Endothelial cell of umbilical vein (primary cell): ENCODE data around the gene PTPN13. TPM values are rescaled to one million over a fixed set of nuclear protein-coding genes. Genes with fewer than 3 reads are reported as not detected.

Experiments used
- BruUV-seq: library from RNA; stranded (reverse); fragments of 400-500 nt; replicated peaks from 2 replicates; lab custom pipeline; 2021; lab: Mats Ljungman, UMichigan
- CTCF ChIA-PET: fragments of 300-600, 350-600 bp; sonication (Branson Sonifier 250); formaldehyde crosslinking; loops from one replicate; lab custom pipeline; 2021; ENCODE audit warnings: antibody characterized with exemption, inconsistent platforms; lab: Charles Lee
- POLR2A ChIA-PET: fragments of 300-600, 350-600 bp; sonication (Branson Sonifier 250); formaldehyde crosslinking; loops from one replicate; lab custom pipeline; 2021; ENCODE audit warnings: antibody characterized with exemption, inconsistent platforms; lab: Charles Lee
- DNase-seq: peaks from one replicate; pipeline ENCODE4 v3.0.0-alpha.2; 2011; ENCODE audit warnings: low read depth, low spot score
- FAIRE-seq: peaks from 2 replicates; lab custom pipeline; 2011; peaks lifted over from hg19 to GRCh38; lab: Jason Lieb, UNC
- H2AFZ ChIP-seq: 2 replicates; pipeline ENCODE4 v1.6.0; 2012; ENCODE audit warnings: low read depth, low read length, control low read depth, inconsistent platforms
- H3K27ac ChIP-seq: 2 replicates; pipeline ENCODE4 v1.5.1; 2011; ENCODE audit warnings: low read depth, mild to moderate bottlenecking, control low read depth, low read length, moderate library complexity; ENCODE audit not compliant: insufficient read depth
- H3K27me3 ChIP-seq, 2 experiments: 2 replicates each; pipeline versions ENCODE4 v1.6.0 to v1.6.1; 2011; ENCODE audit warnings: low read length in 2 of 2, mixed read lengths in 1 of 2; ENCODE audit not compliant: control insufficient read depth in 2 of 2, insufficient read depth in 2 of 2
- H3K36me3 ChIP-seq, 2 experiments: 2 replicates in 1 of 2; 3 replicates in 1 of 2; pipeline ENCODE4 v1.5.1; 2011; ENCODE audit warnings: low read length in 2 of 2, mild to moderate bottlenecking in 1 of 2, moderate library complexity in 1 of 2; ENCODE audit not compliant: control insufficient read depth in 2 of 2, insufficient read depth in 2 of 2; ENCODE audit errors: extremely low read depth in 1 of 2
- H3K4me1 ChIP-seq: 3 replicates; pipeline ENCODE4 v1.5.1; 2011; ENCODE audit warnings: mild to moderate bottlenecking, low read length; ENCODE audit not compliant: control insufficient read depth, insufficient read depth; ENCODE audit errors: extremely low read depth
- H3K4me2 ChIP-seq: 2 replicates; pipeline ENCODE4 v1.6.1; 2011; ENCODE audit warnings: low read length, control low read depth, mixed read lengths; ENCODE audit not compliant: insufficient read depth
- H3K4me3 ChIP-seq, 3 experiments: fragments of 200-600 bp in 1 of 3; sonication (generic), shearing (Covaris generic) in 1 of 3; replicated peaks in 1 of 3; 2 replicates each; pipeline ENCODE4 v1.5.1; 2011 to 2016; ENCODE audit warnings: control low read depth in 3 of 3, low read length in 3 of 3, mild to moderate bottlenecking in 2 of 3, inconsistent platforms in 1 of 3, low read depth in 1 of 3, moderate library complexity in 1 of 3; ENCODE audit not compliant: insufficient read depth in 1 of 3
- H3K79me2 ChIP-seq: 2 replicates; pipeline ENCODE4 v1.6.0; 2012; ENCODE audit warnings: low read length, inconsistent platforms; ENCODE audit not compliant: control insufficient read depth, insufficient read depth
- H3K9ac ChIP-seq: replicated peaks from 2 replicates; pipeline ENCODE3; 2011; ENCODE audit warnings: low read length, control low read depth; ENCODE audit not compliant: insufficient read depth; ENCODE audit errors: extremely low read depth
- H3K9me1 ChIP-seq: replicated peaks from 3 replicates; pipeline ENCODE4 v1.6.0; 2011; ENCODE audit warnings: mild to moderate bottlenecking, low read length; ENCODE audit not compliant: control insufficient read depth, insufficient read depth; ENCODE audit errors: extremely low read depth
- H3K9me3 ChIP-seq: replicated peaks from 2 replicates; pipeline ENCODE4 v1.5.1; 2012; ENCODE audit warnings: low read length, inconsistent platforms; ENCODE audit not compliant: control insufficient read depth, insufficient read depth
- H4K20me1 ChIP-seq: replicated peaks from 2 replicates; pipeline ENCODE3; 2011; ENCODE audit warnings: mild to moderate bottlenecking, low read length; ENCODE audit not compliant: control insufficient read depth, insufficient read depth; ENCODE audit errors: extremely low read depth
- CTCF ChIP-seq, 2 donors: IDR thresholded peaks; 1 replicate in 1 of 2; 2 replicates in 1 of 2; pipeline ENCODE4 v1.5.1; 2011; ENCODE audit warnings: low read length in 2 of 2, mild to moderate bottlenecking in 2 of 2, moderate library complexity in 2 of 2, control low read depth in 1 of 2, inconsistent platforms in 1 of 2, low read depth in 1 of 2; ENCODE audit not compliant: insufficient read depth in 1 of 2; ENCODE audit errors: extremely low read depth in 1 of 2
- EZH2 ChIP-seq: IDR thresholded peaks from 2 replicates; pipeline ENCODE4 v1.6.1; 2012; ENCODE audit warnings: borderline replicate concordance, low read depth, mild to moderate bottlenecking, moderate library complexity, low read length, inconsistent platforms; ENCODE audit not compliant: severe bottlenecking
- FOS ChIP-seq: IDR thresholded peaks from 2 replicates; pipeline ENCODE4 v1.6.1; 2011; ENCODE audit warnings: mild to moderate bottlenecking, low read length, moderate library complexity, borderline replicate concordance; ENCODE audit not compliant: insufficient read depth
- GATA2 ChIP-seq: IDR thresholded peaks from 2 replicates; pipeline ENCODE4 v1.7.0; 2011; ENCODE audit warnings: low read depth, mild to moderate bottlenecking, moderate library complexity, mixed read lengths, low read length; ENCODE audit not compliant: insufficient read length, insufficient read depth
- JUN ChIP-seq: IDR thresholded peaks from 2 replicates; pipeline ENCODE4 v1.6.1; 2011; ENCODE audit warnings: borderline replicate concordance, low read depth; ENCODE audit not compliant: insufficient read length, insufficient read depth
- MAX ChIP-seq: IDR thresholded peaks from 2 replicates; pipeline ENCODE4 v1.6.1; 2011; ENCODE audit not compliant: insufficient read depth, insufficient read length
- MYC ChIP-seq: IDR thresholded peaks from one replicate; pipeline ENCODE4 v1.6.1; 2011; ENCODE audit warnings: mild to moderate bottlenecking, low read depth, low read length
- POLR2A ChIP-seq: IDR thresholded peaks from 2 replicates; pipeline ENCODE4 v1.6.1; 2012; ENCODE audit warnings: low read depth, mild to moderate bottlenecking, control low read depth, low read length
- POLR2AphosphoS5 ChIP-seq: IDR thresholded peaks from 2 replicates; pipeline ENCODE4 v1.6.1; 2012; ENCODE audit warnings: low read depth, mild to moderate bottlenecking, control low read depth, low read length, moderate library complexity; ENCODE audit not compliant: insufficient read depth
- dilution Hi-C: fragments of 300-500 bp; cut with MboI; formaldehyde crosslinking; loops from one replicate; pipeline ENCODE4 v1.15.0; 2019; ENCODE audit warnings: low sequenced_read_pairs; ENCODE audit not compliant: extremely low pct_ligation_motif_present
- intact Hi-C: fragments of 100-400 bp; cut with micrococcal nuclease; formaldehyde crosslinking; loops from one replicate; pipeline ENCODE4 v1.10.0; 2022
- polyA plus RNA-seq, 4 experiments: library from polyadenylated mRNA; depleted of rRNA in 3 of 4; stranded (reverse) in 3 of 4; unstranded in 1 of 4; fragments of >200 nt; gene quantifications; 2 replicates each; pipeline versions ENCODE4 v1.2.1 to v1.2.3, GENCODE V29; 2011 to 2012; ENCODE audit warnings: missing spikeins in 1 of 4
- total RNA-seq: library from RNA; stranded (reverse); gene quantifications from 2 replicates; pipeline ENCODE4 v1.2.3, GENCODE V29; 2021

Gene PTPN13
- total and polyA plus RNA-seq, 2 donors (not counting 3 experiments of a cell fraction or from before 2014, with no cell fraction given) = 0.69 to 2.9 TPM

- DNase-seq = no peak
- Histone ChIP-seq H3K4me3 (no peak overlapping the region), H4K20me1 (no peaks in the 10 kb centered on the region), H3K9me1 (no peaks in the 10 kb centered on the region), H3K4me2 (no peak overlapping the region), H3K27ac (no peak overlapping the region), H3K4me1 (peaks cover 6% of the 10 kb centered on the region), H3K36me3 (no peaks in the 10 kb centered on the region), H3K9me3 (no peaks in the 10 kb centered on the region), H2AFZ (no peak overlapping the region), H3K9ac (no peak overlapping the region), H3K27me3 (peaks cover 1 to 2% of the 10 kb centered on the region in 2 experiments), H3K79me2 (no peaks in the 10 kb centered on the region)
- CTCF ChIA-PET = no interaction called here
- dilution Hi-C loops = no loop called here
- intact Hi-C loops = no loop called here
- no peak for FAIRE-seq
- BruUV-seq = no TSS peak
- POLR2A ChIA-PET = no interaction called here
- TF ChIP-seq GATA2 (no peak), EZH2 (no peak), JUN (no peak), POLR2AphosphoS5 (no peak), POLR2A (no peak), CTCF (IDR thresholded peaks at IDR 0.05; ENCODE audit: extremely low read depth in 1 of 2, insufficient read depth in 1 of 2, low read depth in 1 of 2, low read length in 2 of 2) (no peak), FOS (no peak), MAX (no peak), MYC (no peak)
Observed at GRCh38 chr4:86554646-86555045, 39.5 kb upstream of the PTPN13 start.
